Femur (tissue), 1 donor: ENCODE data around the gene PHKB.

Experiments
- DNase-seq: peaks from one replicate; pipeline ENCODE4 v3.0.0-alpha.2; 2017

The PHKB gene

GRCh38 chr16:47700857-47701587, 239.9 kb downstream of the PHKB start:
- DNase-seq = no peak

DNA sequence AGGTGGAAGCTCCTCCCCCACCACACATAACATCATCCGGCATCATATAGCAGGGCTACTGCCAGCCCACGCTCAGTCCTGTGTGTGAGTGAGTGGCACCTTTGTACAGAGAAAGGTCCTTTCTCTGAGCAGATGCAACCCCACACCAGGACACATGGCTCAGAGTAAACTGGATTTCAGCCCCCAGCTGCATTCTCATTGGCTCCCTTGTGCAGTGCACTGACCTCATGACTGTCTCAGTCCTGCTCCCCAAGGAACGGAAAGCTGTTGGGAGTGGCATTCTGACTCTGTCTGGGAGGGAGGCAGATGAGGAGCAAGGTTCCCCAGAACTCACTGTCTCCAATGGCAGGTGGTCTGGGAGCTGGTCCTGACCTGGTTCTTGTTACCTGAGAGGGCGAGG, 244.1 kb downstream of the PHKB start:
- no peak for DNase-seq

DNA sequence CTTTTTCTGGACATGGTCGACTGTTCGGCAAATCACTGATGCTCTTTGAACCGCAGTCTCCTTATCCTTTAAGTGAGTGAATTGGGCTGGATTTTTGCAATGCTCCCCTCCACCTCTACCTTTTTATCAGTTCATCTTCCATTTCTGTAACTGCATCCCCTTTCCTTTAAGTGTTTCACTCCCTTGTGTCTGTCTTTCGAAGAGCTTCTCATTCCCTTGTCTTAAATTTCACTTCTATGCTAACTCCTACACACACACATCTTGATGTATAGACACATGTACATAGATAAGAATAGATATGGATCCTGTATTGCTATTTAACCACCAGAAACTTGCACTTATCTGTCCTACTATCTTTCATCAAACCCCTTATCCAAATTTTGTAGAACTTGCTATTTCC, 250.7 kb downstream of the PHKB start:
- DNase-seq = no peak

DNA sequence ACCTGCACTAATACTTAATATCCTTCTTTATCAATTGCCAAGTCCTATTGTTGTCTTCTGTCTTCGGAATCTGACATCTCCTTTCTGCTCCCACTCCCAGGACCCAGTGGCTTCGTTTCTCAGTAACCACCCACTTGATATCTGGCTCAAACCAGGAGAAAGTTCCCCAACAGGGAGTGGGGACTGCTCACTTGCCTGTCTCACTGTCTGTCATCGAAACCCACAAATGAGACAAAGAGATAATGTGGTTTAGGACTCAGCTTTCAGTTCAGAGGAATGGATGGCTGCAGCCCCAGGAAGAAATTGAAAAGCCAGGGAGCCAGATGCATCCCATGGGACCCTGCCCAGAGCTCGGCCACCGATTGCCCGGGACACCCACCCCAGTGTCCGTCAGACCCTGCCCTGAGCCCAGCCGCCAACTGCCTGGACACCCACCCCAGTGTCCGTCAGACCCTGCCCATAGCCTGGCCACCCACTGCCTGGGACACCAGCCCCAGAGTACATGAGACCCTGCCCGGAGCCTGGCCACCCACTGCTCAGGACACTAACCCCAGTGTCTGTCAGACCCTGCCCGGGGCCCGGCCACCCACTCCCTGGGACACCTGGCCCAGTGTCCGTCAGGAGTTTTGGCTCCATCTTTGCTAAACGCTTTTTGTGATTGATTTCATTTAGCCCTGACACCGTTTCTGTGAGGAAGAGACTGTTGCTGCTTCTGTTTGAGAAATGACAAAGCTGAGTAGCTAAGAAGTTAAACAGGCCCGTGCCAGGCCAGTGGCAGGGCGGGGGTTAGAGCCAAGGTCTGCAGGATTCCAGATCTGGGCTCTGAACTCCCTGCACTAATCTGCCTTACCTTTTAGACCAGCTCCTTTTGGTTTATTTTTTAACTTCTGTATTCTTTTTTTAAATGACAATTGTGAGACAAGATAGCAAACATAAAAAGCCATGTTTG, 251.4 kb downstream of the PHKB start:
- no peak for DNase-seq

DNA sequence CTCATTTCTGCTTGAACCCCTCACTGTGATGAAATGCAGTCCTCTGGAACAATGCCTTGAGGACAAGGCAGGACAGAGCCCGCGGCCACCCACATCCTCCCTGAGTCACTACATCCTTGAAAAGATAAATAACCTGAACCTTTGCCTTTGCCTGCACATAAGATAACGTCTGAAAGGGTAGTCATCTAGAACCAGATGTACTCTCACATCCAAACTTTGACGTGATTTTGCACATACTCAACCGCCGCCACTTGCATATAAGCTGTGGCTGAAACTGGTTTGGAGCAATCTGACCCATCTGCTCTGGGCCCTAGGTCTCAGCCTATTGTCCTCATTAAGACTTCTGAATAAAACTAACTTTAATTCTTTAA, 252.1 kb downstream of the PHKB start:
- DNase-seq = no peak

- DNase-seq = no peak
Measured at GRCh38 chr16:47715442-47716083, 254.4 kb downstream of the PHKB start.

GRCh38 chr16:47716571-47716970, 255.4 kb downstream of the PHKB start:
- DNase-seq = no peak

- no peak for DNase-seq
Measured at GRCh38 chr16:47719713-47720112, 258.6 kb downstream of the PHKB start.

- no peak for DNase-seq
Measured at GRCh38 chr16:47721006-47721637, 260.0 kb downstream of the PHKB start.

DNA sequence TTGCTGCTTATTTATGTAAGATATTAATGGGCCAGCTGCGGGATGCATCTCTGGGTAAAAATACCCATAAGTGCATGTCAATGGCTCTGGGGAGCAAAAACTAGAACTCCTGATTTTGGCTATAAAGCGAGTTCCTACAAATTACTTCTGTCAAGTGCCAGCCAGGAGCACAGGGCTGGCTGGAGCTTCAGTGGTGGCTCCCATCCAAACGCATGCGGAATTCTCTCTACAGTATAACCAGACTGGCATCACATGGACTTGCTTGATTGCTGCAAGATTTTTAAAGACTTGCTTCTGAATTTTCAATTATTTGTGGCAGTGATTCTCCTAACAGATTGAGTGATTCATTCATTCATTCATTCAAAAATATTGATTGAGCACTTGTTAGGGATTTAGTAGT, 260.9 kb downstream of the PHKB start:
- no peak for DNase-seq

GRCh38 chr16:47724115-47724785, 263.1 kb downstream of the PHKB start:
- no peak for DNase-seq

DNA sequence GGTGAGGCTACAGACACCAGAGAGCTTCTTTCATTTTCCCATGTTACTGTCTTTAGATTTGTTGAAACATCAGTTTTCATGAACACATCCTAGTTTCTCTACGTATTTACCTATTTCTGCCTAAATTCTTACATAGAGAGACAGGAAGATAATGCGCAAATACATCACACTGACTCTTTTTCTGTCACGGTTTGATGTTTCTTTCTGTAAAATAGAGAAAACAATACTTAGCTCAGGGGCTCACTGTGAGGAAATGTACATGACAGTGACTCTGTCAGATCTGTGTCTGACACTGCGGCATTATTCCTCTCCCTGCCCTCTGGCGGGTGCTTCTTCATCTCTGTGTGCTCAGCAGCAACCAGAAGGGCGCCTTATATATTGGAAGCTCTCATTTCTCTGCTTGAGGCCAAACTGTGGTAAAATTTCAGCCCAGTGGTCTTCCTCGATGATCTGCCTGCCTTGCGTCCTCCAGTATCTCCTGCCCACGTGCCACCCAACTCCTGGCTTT, 264.1 kb downstream of the PHKB start:
- DNase-seq = no peak

DNA sequence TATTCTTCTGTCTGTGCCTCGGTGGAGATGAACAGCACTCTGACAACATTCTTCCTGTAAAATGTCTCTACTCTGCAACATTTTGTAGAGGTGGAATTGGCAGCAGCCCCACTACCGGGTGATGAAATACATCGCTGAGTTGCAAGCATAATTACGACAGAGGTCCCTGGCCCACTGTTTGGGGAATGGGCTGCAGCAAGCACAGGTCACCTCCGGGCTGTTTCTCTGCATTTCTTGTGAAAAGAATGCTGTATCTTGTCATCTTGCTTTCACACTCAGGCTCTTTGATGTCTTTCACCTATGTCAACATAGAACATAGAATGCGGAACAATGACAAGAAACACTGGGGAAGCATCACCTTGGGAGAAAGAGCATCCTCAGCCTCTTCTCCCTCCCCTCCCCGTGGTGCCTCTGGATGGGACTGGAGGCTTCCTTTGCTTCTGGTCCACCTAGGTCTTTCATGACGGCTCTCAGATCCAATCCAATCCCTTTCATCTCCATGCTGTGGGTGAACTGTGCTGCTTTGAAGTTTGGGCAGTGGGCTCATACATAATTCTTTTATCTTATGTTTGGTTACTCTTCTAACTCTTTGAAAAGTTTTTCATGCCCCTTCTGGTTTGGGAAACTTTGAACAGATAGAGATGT, 265.0 kb downstream of the PHKB start:
- no peak for DNase-seq

GRCh38 chr16:47727131-47727530, 266.0 kb downstream of the PHKB start:
- DNase-seq = no peak

DNA sequence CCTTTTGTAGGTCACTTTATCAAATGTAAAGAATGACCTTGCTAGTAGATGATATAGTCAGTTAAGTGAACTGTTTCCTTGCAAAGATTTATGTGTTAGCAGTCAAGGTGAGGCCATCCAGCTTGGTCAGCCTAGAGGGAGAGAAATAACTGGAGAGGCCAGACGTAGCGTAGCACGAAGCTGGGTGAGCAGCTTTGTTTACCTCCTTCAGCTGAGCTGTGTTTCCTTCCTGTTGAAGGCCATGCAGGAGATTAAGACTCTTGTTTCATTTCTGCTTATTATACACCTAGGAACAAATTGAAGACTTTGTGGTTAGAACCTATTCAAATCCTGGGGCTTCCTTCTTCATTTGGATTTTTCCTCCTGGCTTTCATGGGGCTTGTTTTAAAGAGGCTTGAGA, 267.1 kb downstream of the PHKB start:
- DNase-seq = no peak

DNA sequence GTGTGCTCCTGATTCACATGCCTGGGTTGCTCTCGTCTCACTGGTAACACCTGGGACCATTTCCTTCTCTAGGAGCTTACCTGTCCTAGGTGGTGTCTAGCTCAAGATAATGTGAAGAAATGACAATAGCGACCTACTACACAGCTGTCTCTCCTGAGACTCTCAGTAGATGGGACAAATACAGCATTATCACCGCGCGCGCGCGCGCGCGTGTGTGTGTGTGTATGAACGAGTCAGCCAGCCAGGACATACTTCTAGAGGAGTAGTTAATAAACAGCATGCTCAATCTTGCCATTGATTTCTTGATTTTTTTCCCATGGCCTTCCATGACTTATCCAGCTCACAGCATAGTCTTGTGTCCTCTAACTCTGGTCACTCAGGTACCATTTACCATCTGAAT, 268.6 kb downstream of the PHKB start:
- no peak for DNase-seq

DNA sequence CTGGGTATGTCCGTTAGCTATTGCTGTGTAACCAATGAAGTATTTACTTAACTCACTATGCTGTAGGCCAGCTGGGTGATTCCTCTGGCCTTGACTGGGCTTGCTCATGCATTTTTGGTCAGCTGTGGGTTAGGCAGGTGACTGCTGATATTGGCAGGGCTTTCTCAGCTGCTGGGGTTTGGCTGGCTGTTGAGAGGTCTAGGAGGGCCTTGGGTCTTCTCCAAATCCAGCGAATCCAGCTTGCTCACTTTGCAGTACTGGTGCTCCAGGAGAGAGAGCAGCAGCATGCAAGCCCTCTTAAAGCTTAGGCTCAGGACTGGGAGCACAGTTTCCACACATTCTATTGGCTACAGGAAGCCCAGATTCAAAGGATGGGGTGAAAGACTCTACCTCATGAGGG, 270.1 kb downstream of the PHKB start:
- no peak for DNase-seq

DNA sequence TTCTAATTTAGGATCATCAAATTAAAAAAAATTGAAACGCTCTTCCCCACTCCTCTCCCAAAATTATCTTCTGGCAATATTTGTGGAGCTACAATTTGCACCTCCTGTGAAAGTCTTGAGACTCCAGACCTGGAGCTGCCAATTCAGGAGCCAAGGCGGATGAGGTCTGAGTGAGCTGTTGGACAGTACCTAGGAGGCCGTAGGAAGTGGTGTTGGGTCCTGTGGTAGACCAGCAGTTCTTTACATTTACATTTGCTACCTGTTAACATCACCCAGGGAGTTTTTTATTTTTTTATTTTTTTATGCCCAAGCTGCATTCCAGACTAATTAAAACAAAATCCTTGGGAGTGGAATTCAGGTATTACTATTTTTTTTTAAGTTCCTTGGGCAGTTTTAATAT, 271.0 kb downstream of the PHKB start:
- no peak for DNase-seq

DNA sequence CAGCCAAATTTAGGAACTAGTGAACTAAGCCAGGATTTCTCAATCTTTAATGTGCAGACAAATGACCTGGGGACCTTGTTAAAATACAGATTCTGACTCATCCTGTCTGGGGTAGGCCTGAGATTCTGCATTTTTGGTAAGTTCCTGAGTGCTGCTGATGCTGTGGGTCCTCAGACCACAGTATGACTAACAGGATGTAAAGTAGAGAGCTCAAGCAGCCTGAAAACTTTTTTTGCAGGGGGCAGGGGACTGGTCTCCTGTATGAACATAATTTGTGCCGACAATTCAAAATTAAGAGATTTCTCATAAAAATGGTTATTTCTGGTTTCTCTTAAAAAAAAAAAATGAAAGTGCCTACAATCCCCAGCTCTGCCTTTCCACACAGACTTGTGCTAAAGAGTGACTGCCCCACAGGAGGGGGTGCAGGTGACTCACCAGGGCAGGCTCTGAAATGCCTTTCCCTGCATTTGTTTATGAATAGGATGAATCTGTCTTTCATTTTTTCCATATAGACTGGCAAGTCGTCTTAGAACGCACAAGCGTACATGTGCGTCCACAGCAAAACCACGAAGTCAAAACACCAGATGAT, 271.5 kb downstream of the PHKB start:
- DNase-seq = no peak

DNA sequence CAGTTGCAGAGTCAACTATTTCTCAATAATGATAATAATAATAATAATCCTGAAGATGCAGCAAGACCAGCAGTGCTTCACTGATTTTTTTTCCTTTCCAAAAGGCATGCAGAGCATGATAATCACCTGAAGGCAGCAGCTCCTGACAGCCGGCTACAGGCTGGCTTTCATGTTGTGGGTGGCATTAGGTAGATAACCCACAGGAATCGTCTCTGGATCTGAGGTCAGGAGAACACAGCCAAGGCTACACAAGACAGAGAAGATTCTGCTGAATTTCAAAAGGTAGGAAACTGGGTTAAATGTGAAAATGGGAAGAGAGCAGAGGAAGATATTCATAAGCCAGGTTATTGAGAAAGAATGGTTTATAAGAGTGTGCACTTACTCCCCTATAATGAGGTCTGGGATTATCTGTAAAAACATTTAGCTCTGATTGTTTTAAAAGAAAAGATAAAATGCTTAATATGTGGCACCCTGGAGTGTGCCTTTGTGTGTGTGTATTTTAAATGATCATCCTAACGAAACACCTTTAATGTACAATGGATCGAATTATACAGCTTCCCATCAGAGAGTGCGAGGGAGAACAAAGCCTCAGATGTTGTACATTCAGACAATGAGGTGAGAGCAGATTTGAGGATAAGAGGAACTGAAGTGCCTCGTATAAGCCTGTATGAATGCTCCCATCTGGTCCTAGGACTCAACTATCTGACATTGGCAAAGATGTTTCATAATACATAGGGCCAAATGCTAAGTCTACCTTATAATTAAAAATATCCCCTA, 273.1 kb downstream of the PHKB start:
- DNase-seq = no peak
